GM18867 (cell line): ENCODE data around the gene TSPAN5.
A peak's percentile ranks its signal among the peaks of the same experiment; 100 is the strongest.
"Not testable (repeated sequence)": the region's sequence is repeated elsewhere in the genome, so short reads cannot be mapped to it uniquely, and the experiment has no call there.

Experiments
- ATAC-seq: cut with Tn5 transposase; IDR thresholded peaks from one replicate; pipeline ENCODE4 v1.9.1; 2021; ENCODE audit warnings: mild to moderate bottlenecking, moderate library complexity; ENCODE audit not compliant: unreplicated experiment

The TSPAN5 gene

GRCh38 chr4:98504091-98504490 lies 154.3 kb downstream of the TSPAN5 start:
- no peak for ATAC-seq

DNA sequence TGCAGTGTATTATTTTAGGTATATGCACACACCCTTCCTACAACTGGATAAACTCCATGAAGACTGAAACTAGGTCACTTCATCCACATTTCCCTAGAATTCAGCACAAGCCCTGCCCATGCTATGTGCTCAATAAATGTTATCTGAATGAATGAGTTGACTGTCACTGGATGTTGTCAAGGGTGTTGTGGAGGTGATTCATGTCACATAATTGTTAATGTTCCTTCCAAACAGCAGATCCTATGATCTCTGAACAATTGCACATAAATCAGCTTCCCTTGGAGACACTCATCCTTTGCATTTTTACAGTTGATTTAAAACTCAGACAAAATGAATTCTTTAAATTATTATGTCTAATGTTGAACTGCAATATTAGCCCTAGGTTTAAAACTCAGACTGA lies 154.7 kb downstream of the TSPAN5 start:
- no peak for ATAC-seq

DNA sequence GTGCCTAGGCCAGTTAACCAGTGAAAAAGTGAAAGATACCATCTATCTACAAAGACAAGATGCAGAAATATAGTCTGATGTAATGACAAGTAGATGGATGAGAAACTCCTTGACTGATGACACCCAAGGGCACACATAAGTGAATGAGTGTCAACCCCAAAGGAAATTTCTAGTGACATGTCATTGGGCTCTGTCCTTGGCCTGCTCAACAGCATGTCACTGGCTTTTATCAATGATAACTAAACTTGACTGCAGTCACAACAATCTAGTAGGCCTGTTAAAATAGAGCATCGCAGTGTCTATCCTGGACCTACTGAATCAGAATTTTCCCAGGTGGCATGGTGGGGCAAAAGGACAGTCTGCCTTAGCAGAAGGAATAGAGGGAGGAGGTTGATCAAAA lies 155.8 kb downstream of the TSPAN5 start:
- ATAC-seq = no peak

DNA sequence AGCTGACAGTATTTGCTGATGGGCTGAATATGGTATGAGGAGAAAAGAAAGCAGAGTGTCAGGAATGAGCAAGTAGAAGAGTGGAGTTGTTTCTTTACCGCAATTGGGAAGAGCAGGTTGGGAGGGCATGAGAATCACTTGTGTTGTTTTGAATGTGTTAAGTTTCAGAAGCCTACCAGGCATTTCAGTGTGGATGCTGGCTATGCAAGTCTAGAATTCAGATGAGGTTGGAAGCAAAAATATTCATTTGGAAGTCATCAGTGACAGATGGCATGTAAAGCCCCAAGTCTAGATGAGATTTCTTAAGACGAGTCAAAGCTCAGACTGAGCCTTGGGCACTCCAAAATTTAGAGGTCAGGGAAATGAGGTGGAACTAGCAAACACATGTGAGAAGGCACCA lies 156.4 kb downstream of the TSPAN5 start:
- ATAC-seq = no peak

GRCh38 chr4:98501383-98501782 lies 157.0 kb downstream of the TSPAN5 start:
- ATAC-seq = no peak

DNA sequence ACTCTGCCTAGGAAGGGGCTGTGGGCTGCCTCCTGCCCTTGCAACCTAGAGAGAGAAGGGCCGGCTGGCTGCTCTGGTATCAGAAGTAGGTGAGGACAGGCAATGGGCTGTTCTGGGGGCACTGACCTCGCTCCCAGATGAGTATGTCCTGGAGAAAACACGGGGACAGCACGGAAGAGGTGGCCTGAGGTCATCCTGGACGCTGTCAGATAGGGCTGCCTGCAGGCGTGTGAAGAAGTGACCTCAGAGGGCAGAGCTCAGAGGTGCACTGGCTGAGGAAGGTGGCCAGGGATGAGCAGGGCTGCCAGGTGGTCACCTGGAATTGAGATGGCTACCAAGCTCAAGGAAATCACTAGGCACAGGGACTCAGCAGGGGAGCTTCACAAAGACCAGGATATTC lies 159.6 kb downstream of the TSPAN5 start:
- ATAC-seq = no peak

DNA sequence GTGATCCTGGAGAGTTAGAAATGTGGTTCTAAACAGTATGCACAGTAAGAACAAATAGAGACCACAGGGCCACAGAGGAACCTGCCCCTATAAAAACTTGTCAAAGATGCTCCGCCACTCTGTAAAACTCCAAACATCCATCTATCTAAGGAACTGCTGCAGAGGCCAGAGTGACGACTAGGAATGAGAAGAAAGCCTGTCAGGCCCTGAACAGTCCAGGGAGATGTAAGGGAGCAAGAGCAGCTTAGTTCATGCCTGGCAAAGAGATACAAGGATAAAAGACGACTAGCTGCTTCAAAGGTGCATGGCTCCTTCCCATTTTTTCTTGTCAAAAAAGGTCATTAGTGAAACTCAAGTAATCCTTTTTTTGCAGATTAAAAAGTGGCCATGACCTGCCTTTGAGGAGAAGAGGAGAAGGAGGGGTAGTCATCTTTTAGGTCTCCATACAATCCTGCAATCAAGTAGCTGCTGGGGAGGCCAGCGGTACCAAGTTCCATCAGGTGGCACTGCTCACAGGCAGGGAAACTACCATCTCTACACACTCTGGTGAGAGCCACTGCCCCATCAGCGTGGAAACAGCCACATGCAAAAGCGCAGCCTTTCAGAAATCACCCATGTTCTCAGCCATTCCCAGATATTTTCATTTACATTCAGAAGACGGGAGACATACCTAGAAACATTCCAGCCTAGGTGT lies 162.1 kb downstream of the TSPAN5 start:
- ATAC-seq = no peak

DNA sequence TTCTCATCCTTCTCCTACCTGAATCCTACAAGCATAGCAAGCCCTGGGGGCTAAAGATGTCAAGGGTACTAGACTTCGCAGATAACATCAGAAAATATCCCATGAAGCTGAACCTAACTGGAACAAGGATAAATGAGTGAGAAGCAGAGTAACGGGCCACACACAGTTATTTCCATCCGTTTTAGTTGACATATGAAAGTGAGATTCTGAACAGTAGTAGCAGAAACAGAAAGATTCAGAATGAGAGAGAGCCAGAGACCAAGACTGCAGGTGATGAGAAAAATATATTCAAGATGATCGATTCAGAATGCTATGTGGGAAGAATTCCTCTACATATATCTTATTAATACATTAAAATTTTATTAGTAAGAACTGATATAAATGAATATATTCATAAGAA lies 165.1 kb downstream of the TSPAN5 start:
- ATAC-seq = peak; percentile 96

GRCh38 chr4:98491899-98492559 lies 166.4 kb downstream of the TSPAN5 start:
- ATAC-seq = no peak

DNA sequence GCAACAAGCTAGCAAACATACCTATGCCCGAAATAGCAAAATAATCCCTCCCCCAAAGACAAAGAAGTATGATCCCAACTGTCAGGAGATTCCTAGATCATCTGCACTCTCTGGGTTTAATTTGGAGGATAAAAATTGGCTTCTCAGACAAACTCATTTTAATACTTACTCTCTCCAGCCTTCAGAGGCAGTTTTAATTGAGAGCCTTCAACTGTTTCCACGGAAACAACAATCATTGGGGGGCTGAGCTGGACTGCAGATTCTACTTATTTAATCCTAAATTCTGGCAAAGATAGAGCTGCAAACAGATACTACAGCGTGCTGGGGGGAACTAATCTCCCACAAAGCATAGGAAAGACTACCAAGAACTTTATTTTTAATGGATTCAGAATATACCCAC lies 168.2 kb downstream of the TSPAN5 start:
- ATAC-seq = no peak

GRCh38 chr4:98485816-98486345 lies 172.5 kb downstream of the TSPAN5 start:
- no peak for ATAC-seq

DNA sequence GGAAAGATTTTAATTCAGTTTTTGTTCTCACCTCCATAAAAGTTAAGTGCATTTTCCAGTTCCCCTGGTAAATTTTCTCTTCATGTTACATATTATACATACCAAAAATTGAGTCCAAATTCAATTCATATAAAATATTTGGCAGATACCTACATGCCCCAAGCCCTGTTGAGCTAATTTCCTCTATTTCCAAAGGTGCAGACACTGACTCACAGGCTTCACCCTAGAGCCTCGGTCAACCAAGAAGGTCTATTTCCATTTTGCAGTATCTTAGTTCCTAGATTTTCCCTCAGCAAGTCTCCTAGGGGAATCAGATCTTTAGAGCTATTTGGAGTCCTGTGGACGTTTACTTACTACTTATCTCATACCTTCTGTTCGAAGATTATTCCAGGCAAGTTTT lies 174.4 kb downstream of the TSPAN5 start:
- ATAC-seq = no peak

DNA sequence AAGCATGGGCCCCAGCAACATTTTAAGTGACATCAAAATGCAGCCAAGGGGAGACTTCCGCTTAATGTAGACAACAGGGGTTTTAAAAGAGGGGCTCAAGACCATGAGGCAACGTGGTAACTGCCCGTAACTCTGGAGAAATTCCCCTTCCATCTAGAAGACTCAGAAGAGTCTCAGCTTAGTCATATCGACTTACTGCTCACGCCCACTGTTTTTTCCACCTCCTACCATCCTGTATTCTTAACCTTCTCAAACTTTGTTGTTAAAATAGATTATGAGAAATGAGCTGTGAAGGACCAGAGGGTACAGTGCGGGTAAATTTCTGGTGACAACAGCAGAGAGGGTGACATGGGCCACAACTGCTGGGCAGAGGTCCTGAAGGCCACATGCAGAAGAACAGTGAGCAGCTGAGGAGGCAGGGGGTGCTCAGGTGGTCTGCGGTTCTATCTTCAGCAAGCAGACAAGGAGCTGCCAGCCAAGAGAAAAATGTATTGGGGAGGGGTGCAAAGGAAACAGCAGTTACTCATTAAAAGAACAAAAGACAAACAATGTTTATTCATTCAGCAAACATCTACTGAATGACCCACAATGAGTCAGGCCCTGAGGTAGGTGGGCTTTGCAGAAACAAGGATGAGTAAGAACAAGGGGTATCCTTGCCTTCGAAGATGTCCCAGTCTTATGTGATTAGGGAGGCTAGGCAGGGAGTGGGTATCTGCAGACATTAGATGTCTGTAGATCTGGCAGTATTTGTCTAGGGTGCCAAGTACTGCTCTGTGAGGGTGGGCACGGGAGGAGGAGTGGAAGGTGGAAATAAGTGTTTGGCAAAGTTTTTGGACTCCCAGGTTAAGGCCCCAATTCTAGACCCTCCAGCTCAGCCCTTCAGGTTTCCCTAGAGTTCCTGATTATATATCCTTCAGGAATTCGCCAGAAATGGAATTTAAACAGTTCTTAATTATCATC lies 175.3 kb downstream of the TSPAN5 start:
- ATAC-seq = peak; percentile 83

- peak; percentile 11 for ATAC-seq
Observed at GRCh38 chr4:98482503-98482846, 175.9 kb downstream of the TSPAN5 start.

- no peak for ATAC-seq
Observed at GRCh38 chr4:98481167-98481566, 177.2 kb downstream of the TSPAN5 start.

- ATAC-seq = no peak
Observed at GRCh38 chr4:98480535-98480934, 177.9 kb downstream of the TSPAN5 start.

GRCh38 chr4:98479590-98479989 lies 178.8 kb downstream of the TSPAN5 start:
- not testable (repeated sequence) for ATAC-seq

- no peak for ATAC-seq
Observed at GRCh38 chr4:98476891-98477290, 181.5 kb downstream of the TSPAN5 start.

DNA sequence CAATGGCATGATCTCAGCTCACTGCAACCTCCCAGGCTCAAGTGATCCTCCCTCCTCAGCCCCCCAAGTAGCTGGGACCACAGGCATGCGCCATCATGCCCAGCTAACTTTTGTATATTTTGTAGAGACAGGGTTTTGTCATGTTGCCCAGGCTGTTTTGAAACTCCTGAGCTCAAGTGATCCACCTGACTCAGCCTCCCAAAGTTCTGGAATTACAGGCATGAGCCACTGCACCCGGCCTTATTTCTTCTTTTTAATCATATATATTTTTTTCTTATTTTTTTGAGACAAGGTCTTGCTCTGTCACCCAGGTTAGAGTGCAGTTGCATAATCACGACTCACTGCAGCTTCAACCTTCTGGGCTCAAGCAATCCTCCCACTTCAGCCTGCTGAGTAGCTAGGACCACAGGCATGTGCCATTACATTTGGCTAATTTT lies 184.0 kb downstream of the TSPAN5 start:
- no peak for ATAC-seq

GRCh38 chr4:98473046-98473445 lies 185.4 kb downstream of the TSPAN5 start:
- ATAC-seq = no peak

GRCh38 chr4:98470831-98471230 lies 187.6 kb downstream of the TSPAN5 start:
- no peak for ATAC-seq
